ENCODE results near the gene PRKAR1B.

Gene PRKAR1B

GRCh38 chr7:628826-629225 lies 98.3 kb downstream of the PRKAR1B start:
- no peaks in the 10 kb centered on the region for H3K4me1 ChIP-seq (ENCODE audit: insufficient read depth, low read length, severe bottlenecking)
- H3K27ac ChIP-seq (ENCODE audit: low read depth, low read length, poor library complexity, severe bottlenecking) = no peak overlapping the region
- H3K9me3 ChIP-seq (ENCODE audit: low read length) = peaks cover 7% of the 10 kb centered on the region; the same call in 1 of the 2 replicates
- H2AFZ ChIP-seq (ENCODE audit: low read length) = no peak overlapping the region
- no peaks in the 10 kb centered on the region for H3K79me2 ChIP-seq (ENCODE audit: insufficient read depth, low read length)
- no peaks in the 10 kb centered on the region for H3K9me2 ChIP-seq (ENCODE audit: low read depth, low read length)
- H3F3A ChIP-seq (ENCODE audit: insufficient read depth, low read length) = no peaks in the 10 kb centered on the region
- H3K4me3 ChIP-seq (ENCODE audit: low read depth, low read length, poor library complexity, severe bottlenecking) = no peak overlapping the region
- no peak overlapping the region for H3K4me2 ChIP-seq (ENCODE audit: low read length)
- H3K9ac ChIP-seq (ENCODE audit: low read length) = no peak overlapping the region
- TF ChIP-seq EZH2 (IDR thresholded peaks at IDR 0.05; ENCODE audit: borderline replicate concordance, low read length) (no peak), CTCF (IDR thresholded peaks at IDR 0.05; ENCODE audit: low read length) (no peak)
- no peaks in the 10 kb centered on the region for H3K36me3 ChIP-seq (ENCODE audit: insufficient read depth, low read length)
- H3K27me3 ChIP-seq (ENCODE audit: insufficient read depth, low read length) = no peaks in the 10 kb centered on the region
- no peaks in the 10 kb centered on the region for H4K20me1 ChIP-seq (ENCODE audit: insufficient read depth, low read length)

- Histone ChIP-seq H3K4me3 (ENCODE audit: low read depth, low read length, poor library complexity, severe bottlenecking) (no peak overlapping the region), H3K9me2 (ENCODE audit: low read depth, low read length) (no peaks in the 10 kb centered on the region), H3K36me3 (ENCODE audit: insufficient read depth, low read length) (no peaks in the 10 kb centered on the region), H2AFZ (ENCODE audit: low read length) (no peak overlapping the region), H3F3A (ENCODE audit: insufficient read depth, low read length) (no peaks in the 10 kb centered on the region), H3K4me1 (ENCODE audit: insufficient read depth, low read length, severe bottlenecking) (no peaks in the 10 kb centered on the region), H3K27me3 (ENCODE audit: insufficient read depth, low read length) (no peaks in the 10 kb centered on the region), H3K9me3 (ENCODE audit: low read length) (peaks cover 9% of the 10 kb centered on the region; the same call in 1 of the 2 replicates), H4K20me1 (ENCODE audit: insufficient read depth, low read length) (no peaks in the 10 kb centered on the region), H3K4me2 (ENCODE audit: low read length) (no peak overlapping the region), H3K27ac (ENCODE audit: low read depth, low read length, poor library complexity, severe bottlenecking) (no peak overlapping the region), H3K79me2 (ENCODE audit: insufficient read depth, low read length) (no peaks in the 10 kb centered on the region), H3K9ac (ENCODE audit: low read length) (no peak overlapping the region)
- TF ChIP-seq CTCF (IDR thresholded peaks at IDR 0.05; ENCODE audit: low read length) (no peak), EZH2 (IDR thresholded peaks at IDR 0.05; ENCODE audit: borderline replicate concordance, low read length) (no peak)
Observed at GRCh38 chr7:628402-628763, 98.7 kb downstream of the PRKAR1B start.

- H3K79me2 ChIP-seq (ENCODE audit: insufficient read depth, low read length) = no peaks in the 10 kb centered on the region
- no peaks in the 10 kb centered on the region for H3F3A ChIP-seq (ENCODE audit: insufficient read depth, low read length)
- H3K9me2 ChIP-seq (ENCODE audit: low read depth, low read length) = no peaks in the 10 kb centered on the region
- H3K9ac ChIP-seq (ENCODE audit: low read length) = no peak overlapping the region
- no peaks in the 10 kb centered on the region for H4K20me1 ChIP-seq (ENCODE audit: insufficient read depth, low read length)
- no peaks in the 10 kb centered on the region for H3K27me3 ChIP-seq (ENCODE audit: insufficient read depth, low read length)
- H3K4me1 ChIP-seq (ENCODE audit: insufficient read depth, low read length, severe bottlenecking) = no peaks in the 10 kb centered on the region
- H2AFZ ChIP-seq (ENCODE audit: low read length) = no peak overlapping the region
- H3K4me3 ChIP-seq (ENCODE audit: low read depth, low read length, poor library complexity, severe bottlenecking) = no peak overlapping the region
- TF ChIP-seq CTCF (IDR thresholded peaks at IDR 0.05; ENCODE audit: low read length) = no peak
- TF ChIP-seq EZH2 (IDR thresholded peaks at IDR 0.05; ENCODE audit: borderline replicate concordance, low read length) = no peak
- H3K27ac ChIP-seq (ENCODE audit: low read depth, low read length, poor library complexity, severe bottlenecking) = no peak overlapping the region
- peaks cover 9% of the 10 kb centered on the region; the same call in 1 of the 2 replicates for H3K9me3 ChIP-seq (ENCODE audit: low read length)
- no peaks in the 10 kb centered on the region for H3K36me3 ChIP-seq (ENCODE audit: insufficient read depth, low read length)
- no peak overlapping the region for H3K4me2 ChIP-seq (ENCODE audit: low read length)
Observed at GRCh38 chr7:627661-628401, 99.2 kb downstream of the PRKAR1B start.

All from OCI-LY1 (cell line).